Measurements from ENCODE around the gene USP46.
A peak's percentile ranks its signal among the peaks of the same experiment; 100 is the strongest.

Gene USP46, protein sequence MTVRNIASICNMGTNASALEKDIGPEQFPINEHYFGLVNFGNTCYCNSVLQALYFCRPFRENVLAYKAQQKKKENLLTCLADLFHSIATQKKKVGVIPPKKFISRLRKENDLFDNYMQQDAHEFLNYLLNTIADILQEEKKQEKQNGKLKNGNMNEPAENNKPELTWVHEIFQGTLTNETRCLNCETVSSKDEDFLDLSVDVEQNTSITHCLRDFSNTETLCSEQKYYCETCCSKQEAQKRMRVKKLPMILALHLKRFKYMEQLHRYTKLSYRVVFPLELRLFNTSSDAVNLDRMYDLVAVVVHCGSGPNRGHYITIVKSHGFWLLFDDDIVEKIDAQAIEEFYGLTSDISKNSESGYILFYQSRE

DNA sequence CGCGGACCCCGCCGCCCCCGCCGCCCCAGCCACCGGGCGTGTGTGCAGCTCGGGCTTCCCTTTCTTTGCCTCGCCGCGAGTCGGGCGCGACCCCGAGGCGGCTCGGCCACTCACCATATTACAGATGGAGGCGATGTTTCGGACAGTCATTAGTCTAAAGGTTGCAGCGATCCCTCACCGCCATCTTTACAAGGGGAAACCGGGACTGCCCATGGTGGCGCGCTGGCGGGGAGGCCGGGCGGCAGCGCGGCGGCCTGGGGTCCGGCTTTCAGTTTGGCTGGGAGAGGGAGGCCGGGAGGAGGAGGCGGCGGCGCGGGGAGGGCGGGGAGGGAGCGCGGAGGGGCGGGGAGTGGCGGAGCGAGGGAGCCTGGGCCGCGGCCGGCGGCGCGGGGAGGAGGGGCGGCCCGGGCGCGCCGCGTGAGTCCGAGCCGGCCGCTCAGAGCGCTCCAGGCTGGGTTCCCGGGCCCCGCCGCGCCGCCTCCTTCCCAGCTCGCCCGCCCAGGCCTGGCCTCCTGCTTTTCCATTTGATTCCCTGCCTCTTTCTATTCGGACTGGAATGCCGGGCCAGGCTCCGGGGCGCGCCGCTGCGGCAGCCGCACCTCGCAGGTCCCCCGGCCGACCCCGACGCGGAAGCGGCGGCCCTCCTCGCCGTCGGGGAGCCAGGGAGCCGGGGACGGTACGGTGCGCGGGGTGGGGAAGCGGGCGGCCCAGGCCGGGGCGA, at the start of gene USP46:
TSS of gene USP46 (minus strand) at position 301 of the 721 bp plus-strand sequence. CDS start at position 150, 151 bp downstream.
- TF ChIP-seq, protein P1, sequence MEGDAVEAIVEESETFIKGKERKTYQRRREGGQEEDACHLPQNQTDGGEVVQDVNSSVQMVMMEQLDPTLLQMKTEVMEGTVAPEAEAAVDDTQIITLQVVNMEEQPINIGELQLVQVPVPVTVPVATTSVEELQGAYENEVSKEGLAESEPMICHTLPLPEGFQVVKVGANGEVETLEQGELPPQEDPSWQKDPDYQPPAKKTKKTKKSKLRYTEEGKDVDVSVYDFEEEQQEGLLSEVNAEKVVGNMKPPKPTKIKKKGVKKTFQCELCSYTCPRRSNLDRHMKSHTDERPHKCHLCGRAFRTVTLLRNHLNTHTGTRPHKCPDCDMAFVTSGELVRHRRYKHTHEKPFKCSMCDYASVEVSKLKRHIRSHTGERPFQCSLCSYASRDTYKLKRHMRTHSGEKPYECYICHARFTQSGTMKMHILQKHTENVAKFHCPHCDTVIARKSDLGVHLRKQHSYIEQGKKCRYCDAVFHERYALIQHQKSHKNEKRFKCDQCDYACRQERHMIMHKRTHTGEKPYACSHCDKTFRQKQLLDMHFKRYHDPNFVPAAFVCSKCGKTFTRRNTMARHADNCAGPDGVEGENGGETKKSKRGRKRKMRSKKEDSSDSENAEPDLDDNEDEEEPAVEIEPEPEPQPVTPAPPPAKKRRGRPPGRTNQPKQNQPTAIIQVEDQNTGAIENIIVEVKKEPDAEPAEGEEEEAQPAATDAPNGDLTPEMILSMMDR (conservative IDR thresholded peaks at IDR 0.05): no peak
- peak; percentile 83 for TF ChIP-seq ZFX (IDR thresholded peaks at IDR 0.05)
- peak within 1 kb of the TSS; percentile 93 for H3K27ac ChIP-seq

DNA sequence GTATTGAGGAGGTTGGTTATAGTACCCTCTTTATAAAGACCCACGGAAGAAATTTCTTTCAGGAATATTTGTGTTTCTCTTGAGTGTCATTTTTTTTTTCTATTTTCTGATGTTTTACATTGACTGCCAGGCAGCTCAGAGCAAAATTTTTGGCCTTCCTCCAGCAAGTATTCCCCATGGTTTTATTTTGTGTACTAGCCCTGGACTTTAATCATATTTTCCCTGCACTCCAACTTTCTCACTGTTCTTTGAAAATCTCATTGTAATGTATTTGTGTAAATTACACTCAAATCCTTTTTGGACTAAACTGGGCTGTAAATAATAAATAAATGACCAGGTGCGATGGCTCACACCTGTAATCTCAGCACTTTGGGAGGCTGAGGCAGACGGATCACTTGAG, 45.6 kb upstream of the USP46 start:
- no peak overlapping the region for H3K27ac ChIP-seq
- TF ChIP-seq, protein P1 (conservative IDR thresholded peaks at IDR 0.05): no peak
- TF ChIP-seq ZFX (IDR thresholded peaks at IDR 0.05): no peak

DNA sequence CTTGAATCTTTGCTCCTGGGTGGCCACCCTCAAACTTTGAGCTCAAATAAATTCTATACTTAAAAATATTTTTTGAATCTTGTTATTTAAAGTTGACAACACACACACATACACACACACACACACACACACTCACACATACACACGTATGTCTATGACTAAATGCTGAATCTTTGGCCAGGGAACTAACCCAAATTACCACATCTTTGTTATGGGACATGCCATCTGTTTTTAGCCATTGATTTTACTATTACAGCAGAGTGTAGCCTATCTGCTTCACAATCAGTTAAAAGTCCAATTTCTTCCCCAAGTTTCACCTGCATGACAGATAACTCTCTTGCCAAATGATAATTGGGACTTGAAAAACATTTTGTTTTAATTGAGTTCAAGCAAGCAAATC, 45.0 kb upstream of the USP46 start:
- TF ChIP-seq ZFX (IDR thresholded peaks at IDR 0.05): no peak
- TF ChIP-seq, protein P1 (conservative IDR thresholded peaks at IDR 0.05): no peak
- H3K27ac ChIP-seq: no peak overlapping the region

DNA sequence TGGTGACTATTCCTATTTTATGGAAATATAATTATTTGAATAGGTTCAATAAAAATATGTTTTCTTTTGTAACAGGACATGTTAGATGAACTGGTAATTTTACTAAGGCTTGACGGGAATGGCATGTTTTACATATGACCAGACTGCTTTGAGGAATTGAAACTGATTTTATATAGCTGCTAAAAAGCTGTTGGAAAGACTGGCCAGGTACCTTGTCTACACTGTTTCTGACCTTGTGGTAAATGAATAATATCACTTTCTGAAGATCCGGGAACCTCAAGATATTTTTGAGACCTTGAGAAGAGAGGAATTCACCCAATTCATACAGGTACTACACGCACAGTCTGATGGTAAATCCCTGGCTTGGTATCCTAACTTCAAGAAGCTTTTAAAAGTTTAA, 42.1 kb upstream of the USP46 start:
- no peak for TF ChIP-seq ZFX (IDR thresholded peaks at IDR 0.05)
- TF ChIP-seq, protein P1 (conservative IDR thresholded peaks at IDR 0.05): no peak
- no peak overlapping the region for H3K27ac ChIP-seq

DNA sequence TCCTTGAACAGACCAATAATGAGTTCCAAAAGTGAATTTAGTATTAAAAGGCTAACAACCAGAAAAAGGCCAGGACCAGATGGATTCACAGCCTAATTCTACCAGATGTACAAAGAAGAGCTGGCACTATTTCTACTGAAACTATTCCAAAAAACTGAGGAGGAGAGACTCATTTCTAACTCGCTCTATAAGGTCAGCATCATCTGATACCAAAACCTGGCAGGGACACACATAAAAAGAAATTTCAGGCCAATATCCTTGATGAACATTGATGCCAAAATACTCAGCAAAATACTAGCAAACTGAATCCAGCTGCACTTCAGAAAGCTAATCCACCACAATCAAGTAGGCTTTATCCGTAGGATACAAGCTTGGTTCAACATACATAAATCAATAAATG, 35.8 kb upstream of the USP46 start:
- TF ChIP-seq, protein P1 (conservative IDR thresholded peaks at IDR 0.05): no peak
- no peak for TF ChIP-seq ZFX (IDR thresholded peaks at IDR 0.05)
- no peak overlapping the region for H3K27ac ChIP-seq

DNA sequence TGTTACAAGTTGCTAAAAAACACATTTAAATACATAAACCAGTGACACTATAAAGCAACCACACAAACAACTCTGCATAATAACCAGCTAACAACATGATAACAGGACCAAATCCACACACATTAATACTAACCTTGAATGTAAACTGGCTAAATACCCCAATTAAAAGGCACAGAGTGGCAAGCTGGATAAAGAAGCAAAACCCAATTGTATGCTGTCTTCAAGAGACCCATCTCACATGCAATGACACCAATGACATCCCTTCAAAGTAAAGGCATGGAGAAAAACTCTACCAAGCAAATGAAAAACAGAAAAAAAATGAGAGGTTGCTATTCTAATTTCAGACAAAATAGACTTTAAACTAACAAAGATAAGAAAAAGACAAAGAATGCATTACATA, 34.4 kb upstream of the USP46 start:
- no peak overlapping the region for H3K27ac ChIP-seq
- TF ChIP-seq, protein P1 (conservative IDR thresholded peaks at IDR 0.05): no peak
- no peak for TF ChIP-seq ZFX (IDR thresholded peaks at IDR 0.05)

DNA sequence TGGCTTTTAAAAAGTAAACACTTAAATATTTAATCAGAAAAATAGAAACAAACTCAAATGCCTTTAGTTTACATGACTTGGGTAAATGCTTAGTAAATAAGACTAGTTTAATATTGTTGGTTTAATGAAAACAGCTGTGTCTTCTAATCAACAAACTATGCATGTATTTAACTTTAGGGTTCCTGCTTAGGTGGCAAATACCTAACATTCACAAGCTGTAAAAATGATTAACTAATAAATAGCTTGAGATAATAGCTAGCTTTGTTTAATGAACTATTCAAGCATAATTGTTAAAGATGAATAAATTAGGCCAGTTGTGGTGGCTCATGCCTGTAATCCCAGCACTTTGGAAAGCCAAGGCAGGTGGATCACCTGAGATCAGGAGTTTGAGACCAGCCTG, 30.0 kb upstream of the USP46 start:
- TF ChIP-seq, protein P1 (conservative IDR thresholded peaks at IDR 0.05): no peak
- TF ChIP-seq ZFX (IDR thresholded peaks at IDR 0.05): no peak
- no peak overlapping the region for H3K27ac ChIP-seq
